Transverse colon (tissue), 4 donors: ENCODE data around the gene GPR141. TPM values are rescaled to one million over a fixed set of nuclear protein-coding genes. Genes with fewer than 3 reads are reported as not detected.
A peak's percentile ranks its signal among the peaks of the same experiment; 100 is the strongest.

ENCODE experiments used
- DNase-seq: peaks from one replicate; pipeline ENCODE4 v3.0.0-alpha.2; 2019
- H3K27ac ChIP-seq, 4 donors: fragments of 200-600 bp; sonication (generic); 2 replicates each; pipeline ENCODE4 v1.5.1; 2016 to 2018; ENCODE audit warnings: inconsistent platforms in 4 of 4
- H3K27me3 ChIP-seq: fragments of 200-600 bp; sonication (generic); 2 replicates; pipeline ENCODE4 v1.5.1; 2017; ENCODE audit warnings: inconsistent platforms
- H3K36me3 ChIP-seq, 4 donors: fragments of 200-600 bp; sonication (generic); 2 replicates each; pipeline ENCODE4 v1.5.1; 2017 to 2019; ENCODE audit warnings: inconsistent platforms in 4 of 4
- H3K4me1 ChIP-seq, 4 donors: fragments of 200-600 bp; sonication (generic); 2 replicates each; pipeline ENCODE4 v1.5.1; 2017 to 2020; ENCODE audit warnings: inconsistent platforms in 4 of 4
- H3K4me3 ChIP-seq, 4 donors: fragments of 200-600 bp; sonication (generic); 1 replicate in 1 of 4; 2 replicates in 3 of 4; pipeline versions ENCODE4 v1.5.1 to v1.6.1; 2017 to 2019; ENCODE audit warnings: inconsistent platforms in 4 of 4
- H3K9me3 ChIP-seq, 2 donors: fragments of 200-600 bp; sonication (generic); 2 replicates each; pipeline ENCODE4 v1.5.1; 2017 to 2019; ENCODE audit warnings: inconsistent platforms in 2 of 2
- CTCF ChIP-seq, 5 experiments: fragments of 200-600 bp in 3 of 5; fragments of 450-650 bp in 2 of 5; sonication (generic) in 3 of 5; IDR thresholded peaks; 1 replicate in 2 of 5; 2 replicates in 3 of 5; pipeline ENCODE4 v1.5.1; 2016 to 2017; ENCODE audit warnings: antibody characterized with exemption in 5 of 5, inconsistent platforms in 3 of 5, mild to moderate bottlenecking in 2 of 5, moderate library complexity in 1 of 5
- EP300 ChIP-seq: sonication (generic); formaldehyde crosslinking; IDR thresholded peaks from one replicate; pipeline ENCODE4 v1.6.1; 2017; ENCODE audit warnings: antibody characterized with exemption, low read depth
- POLR2A ChIP-seq: fragments of 450-650 bp; IDR thresholded peaks from one replicate; pipeline ENCODE4 v1.6.1; 2016; ENCODE audit warnings: antibody characterized with exemption, mild to moderate bottlenecking, moderate library complexity
- POLR2AphosphoS5 ChIP-seq, 3 donors: sonication (generic); formaldehyde crosslinking; IDR thresholded peaks; one replicate each; pipeline ENCODE4 v1.6.1; 2016; ENCODE audit warnings: antibody characterized with exemption in 3 of 3
- WGBS, 2 donors: methylation state at CpG; one replicate each; pipeline ENCODE4 v1.1.5; 2018; ENCODE audit warnings: low coverage in 1 of 2; 5-methylcytosine and 5-hydroxymethylcytosine counted together
- in situ Hi-C, 4 donors: fragments of 200-750 bp; cut with MboI; loops; one replicate each; pipeline versions ENCODE4 v1.15.0 to v1.15.1; 2017; ENCODE audit warnings: low sequenced_read_pairs in 3 of 4, low pct_ligation_motif_present in 1 of 4, low pct_unique_long_range_greater_than_20kb in 1 of 4
- intact Hi-C: fragments of 100-400 bp; cut with DNase I; formaldehyde crosslinking; loops from one replicate; pipeline ENCODE4 v1.15.1; 2023; ENCODE audit warnings: low total_unique reads
- total RNA-seq, 4 donors: library from RNA; depleted of rRNA; stranded (reverse); fragments of >200 nt; gene quantifications; one replicate each; pipeline ENCODE4 v1.1.0, GENCODE V29; 2016

Gene GPR141
- total RNA-seq, 4 donors from 2014 or later = not detected

- WGBS, 2 donors = 52 to 62% methylated on average over 3 of the region's 3 CpGs
- no peak for DNase-seq
- H3K27ac ChIP-seq = no peak overlapping the region
- no peaks in the 10 kb centered on the region for H3K9me3 ChIP-seq
- no peaks in the 10 kb centered on the region for H3K36me3 ChIP-seq
- no peaks in the 10 kb centered on the region for H3K4me1 ChIP-seq
- H3K27me3 ChIP-seq = no peaks in the 10 kb centered on the region
- H3K4me3 ChIP-seq = no peak overlapping the region
- intact Hi-C loops (no loop called here), in situ Hi-C loops (no loop called here)
- TF ChIP-seq EP300 (no peak), POLR2AphosphoS5 (IDR thresholded peaks at IDR 0.05) (no peak), CTCF (IDR thresholded peaks at IDR 0.05) (no peak), POLR2A (no peak)
Measured at GRCh38 chr7:37784015-37784414, 100.4 kb downstream of the GPR141 start.

GRCh38 chr7:37786741-37787569 lies 103.4 kb downstream of the GPR141 start:
- Histone ChIP-seq H3K27ac (peak overlapping the region in 1 of 4 donors; percentile 3), H3K27me3 (no peaks in the 10 kb centered on the region), H3K36me3 (no peaks in the 10 kb centered on the region), H3K9me3 (no peaks in the 10 kb centered on the region), H3K4me1 (no peaks in the 10 kb centered on the region), H3K4me3 (no peak overlapping the region)
- 61 to 62% methylated on average over 6 of the region's 6 CpGs for WGBS, 2 donors
- DNase-seq = no peak
- intact Hi-C loops (no loop called here), in situ Hi-C loops (no loop called here)
- no peak for TF ChIP-seq POLR2AphosphoS5 (IDR thresholded peaks at IDR 0.05)
- no peak for TF ChIP-seq POLR2A
- TF ChIP-seq EP300 = no peak
- TF ChIP-seq CTCF (IDR thresholded peaks at IDR 0.05) = no peak

Other genes starting within 250 kb of the GPR141 start
- 100 to 1,000 TPM in 1 of 4 donors, 10 to 100 TPM in 3; 24.6 to 120 (median 71.9) TPM for gene ELMO1, start 234.9 kb upstream of the GPR141 start, total RNA-seq
- gene NME8, start 164.8 kb downstream of the GPR141 start, total RNA-seq = not detected
- gene SFRP4, start 233.1 kb downstream of the GPR141 start, total RNA-seq = 1 to 10 TPM in 1 of 4 donors, under 1 TPM in 2, not detected in 1; 0.41 to 1.8 (median 0.64) TPM
- 10 to 100 TPM; 19.1 to 47.0 (median 28.2) TPM for gene EPDR1, start 236.9 kb downstream of the GPR141 start, total RNA-seq